ENCODE results near the gene CERS6. TPM values are rescaled to one million over a fixed set of nuclear protein-coding genes. Genes with fewer than 3 reads are reported as not detected.

The CERS6 gene
- polyA plus RNA-seq, 3 donors = 7.6 to 17.7 (median 15.6) TPM

DNA sequence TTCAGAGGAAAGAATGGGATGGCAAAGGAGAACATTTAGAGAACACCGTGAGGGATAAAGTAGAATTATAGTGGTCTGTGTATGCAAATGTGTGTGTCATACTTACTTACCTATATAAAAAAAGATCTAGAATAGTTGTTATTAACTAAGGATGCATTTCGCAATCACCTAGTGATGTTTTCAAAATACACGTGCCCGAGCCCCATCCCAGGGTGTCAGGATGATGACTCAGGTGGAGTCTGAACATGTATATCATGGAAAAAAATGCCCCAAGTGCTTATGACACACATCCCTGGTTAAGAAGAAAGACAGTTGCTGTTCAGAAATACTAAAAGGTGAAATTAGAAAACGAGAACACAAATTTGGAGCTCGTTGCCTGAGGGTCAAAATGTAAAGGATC is 109.0 kb downstream of the CERS6 start:
- Mint-ChIP-seq H3K4me3 (no peak overlapping the region), H3K36me3 (peaks cover 33 to 45% of the 10 kb centered on the region in 2 donors), H3K27me3 (ENCODE audit: low read depth in 3 of 3) (no peaks in the 10 kb centered on the region), H3K4me1 (peaks cover 24% of the 10 kb centered on the region), H3K9me3 (peaks cover 0 to under 1% (median 0%) of the 10 kb centered on the region in 7 donors), H3K27ac (peak overlapping the region in 1 of 7 donors; percentile 10)
- no peak overlapping the region for H2AFZ ChIP-seq (ENCODE audit: insufficient read depth, low read depth, low read length, poor library complexity, severe bottlenecking)
- no peaks in the 10 kb centered on the region for H3K27me3 ChIP-seq (ENCODE audit: control insufficient read depth in 2 of 2, insufficient read depth in 2 of 2, low read length in 2 of 2)
- no peak overlapping the region for H3K9ac ChIP-seq (ENCODE audit: insufficient read depth, low read length, poor library complexity, severe bottlenecking)
- peaks cover 19 to 31% of the 10 kb centered on the region in 2 donors for H3K36me3 ChIP-seq (replicated peaks in 1 of 2; ENCODE audit: control insufficient read depth in 1 of 2, insufficient read depth in 2 of 2, low read length in 2 of 2)
- peak in 1 of 3 donors; percentile 38 for DNase-seq
- no peak overlapping the region for H3K27ac ChIP-seq (ENCODE audit: low read depth in 1 of 2, low read length in 2 of 2)
- no peak overlapping the region for H3K4me2 ChIP-seq (replicated peaks; ENCODE audit: extremely low read depth, low read length, poor library complexity, severe bottlenecking)
- H4K20me1 ChIP-seq (ENCODE audit: insufficient read depth, low read length) = peaks cover 14% of the 10 kb centered on the region
- no peak for TF ChIP-seq CTCF (IDR thresholded peaks at IDR 0.05)
- no peak overlapping the region for H3K4me3 ChIP-seq (replicated peaks in 1 of 3; ENCODE audit: low read depth in 2 of 3, low read length in 3 of 3)
- no CpG with 5 or more reads among the region's 6 CpGs for WGBS (ENCODE audit: insufficient coverage)
- H3K79me2 ChIP-seq (ENCODE audit: insufficient read depth, low read length) = peaks cover 67% of the 10 kb centered on the region
- peaks cover 6 to 11% of the 10 kb centered on the region in 2 donors for H3K4me1 ChIP-seq (ENCODE audit: control insufficient read depth in 1 of 2, insufficient read depth in 2 of 2, low read length in 2 of 2)
- peaks cover 0 to under 1% of the 10 kb centered on the region in 2 donors for H3K9me3 ChIP-seq (replicated peaks in 1 of 2; ENCODE audit: control insufficient read depth in 1 of 2, insufficient read depth in 1 of 2, low read length in 2 of 2)
- intact Hi-C loops (cut with micrococcal nuclease) = no loop called here

- no peak for DNase-seq
- Histone ChIP-seq H3K4me3 (replicated peaks in 1 of 3; ENCODE audit: low read depth in 2 of 3, low read length in 3 of 3) (no peak overlapping the region), H3K9me3 (replicated peaks in 1 of 2; ENCODE audit: control insufficient read depth in 1 of 2, insufficient read depth in 1 of 2, low read length in 2 of 2) (no peaks in the 10 kb centered on the region), H4K20me1 (ENCODE audit: insufficient read depth, low read length) (peaks cover 17% of the 10 kb centered on the region), H3K9ac (ENCODE audit: insufficient read depth, low read length, poor library complexity, severe bottlenecking) (no peak overlapping the region), H3K27ac (ENCODE audit: low read depth in 1 of 2, low read length in 2 of 2) (no peak overlapping the region), H2AFZ (ENCODE audit: insufficient read depth, low read depth, low read length, poor library complexity, severe bottlenecking) (no peak overlapping the region), H3K27me3 (ENCODE audit: control insufficient read depth in 2 of 2, insufficient read depth in 2 of 2, low read length in 2 of 2) (no peaks in the 10 kb centered on the region), H3K4me1 (ENCODE audit: control insufficient read depth in 1 of 2, insufficient read depth in 2 of 2, low read length in 2 of 2) (peaks cover 10 to 15% of the 10 kb centered on the region in 2 donors), H3K79me2 (ENCODE audit: insufficient read depth, low read length) (peaks cover 65% of the 10 kb centered on the region), H3K36me3 (replicated peaks in 1 of 2; ENCODE audit: control insufficient read depth in 1 of 2, insufficient read depth in 2 of 2, low read length in 2 of 2) (peaks cover 19 to 27% of the 10 kb centered on the region in 2 donors), H3K4me2 (replicated peaks; ENCODE audit: extremely low read depth, low read length, poor library complexity, severe bottlenecking) (no peak overlapping the region)
- no CpG with 5 or more reads among the region's 2 CpGs for WGBS (ENCODE audit: insufficient coverage)
- intact Hi-C loops (cut with micrococcal nuclease) = no loop called here
- peaks cover 30 to 41% of the 10 kb centered on the region in 2 donors for H3K36me3 Mint-ChIP-seq
- H3K4me1 Mint-ChIP-seq = peaks cover 28% of the 10 kb centered on the region
- TF ChIP-seq CTCF (IDR thresholded peaks at IDR 0.05) = no peak
- no peak overlapping the region for H3K27ac Mint-ChIP-seq
- no peaks in the 10 kb centered on the region for H3K27me3 Mint-ChIP-seq (ENCODE audit: low read depth in 3 of 3)
- no peaks in the 10 kb centered on the region for H3K9me3 Mint-ChIP-seq
- no peak overlapping the region for H3K4me3 Mint-ChIP-seq
Observed at GRCh38 chr2:168565512-168565911, 109.4 kb downstream of the CERS6 start.
